ENCODE measurements around the gene NXF2B.
"Not testable (repeated sequence)": the region's sequence is repeated elsewhere in the genome, so short reads cannot be mapped to it uniquely, and the experiment has no call there.

- not testable (repeated sequence) for TF ChIP-seq SUZ12 (IDR thresholded peaks at IDR 0.05); ARNT (IDR thresholded peaks at IDR 0.05); FOXM1 (IDR thresholded peaks at IDR 0.05; ENCODE audit: borderline replicate concordance); NFRKB (IDR thresholded peaks at IDR 0.05); HDGF (IDR thresholded peaks at IDR 0.05; ENCODE audit: borderline replicate concordance); FOXK2 (IDR thresholded peaks at IDR 0.05); LEF1 (IDR thresholded peaks at IDR 0.05; ENCODE audit: borderline replicate concordance); BHLHE40 (IDR thresholded peaks at IDR 0.05; ENCODE audit: borderline replicate concordance); ZNF384 (IDR thresholded peaks at IDR 0.05); ELF4 (IDR thresholded peaks at IDR 0.05); SP1 (IDR thresholded peaks at IDR 0.05); CTBP1 (IDR thresholded peaks at IDR 0.05; ENCODE audit: borderline replicate concordance)
Observed at GRCh38 chrX:102470215-102470614, 30.4 kb upstream of the NXF2B start.
